ENCODE measurements around the gene ETFB.

GRCh38 chr19:51347209-51347928 lies 18.8 kb downstream of the ETFB start:
- TF ChIP-seq EP300 (IDR thresholded peaks at IDR 0.05) = no peak
- TF ChIP-seq CTCF (IDR thresholded peaks at IDR 0.05) = no peak
